Cardiac muscle cell (in vitro differentiated cells and primary cell): ENCODE results near the gene TCF3. TPM values are rescaled to one million over a fixed set of nuclear protein-coding genes. Genes with fewer than 3 reads are reported as not detected.

Experiments
- DNase-seq, 2 donors: peaks; one replicate each; pipeline versions ENCODE4 v3.0.0 to v3.0.0-alpha.2; 2010 to 2017; ENCODE audit warnings: low read depth in 1 of 2, low spot score in 1 of 2
- H3K27ac ChIP-seq: fragments of 200-600 bp; sonication (generic); 2 replicates; pipeline ENCODE4 v1.5.1; 2016
- H3K27me3 ChIP-seq: fragments of 200-600 bp; sonication (generic); 2 replicates; pipeline ENCODE4 v1.6.0; 2016; ENCODE audit warnings: control low read depth
- H3K36me3 ChIP-seq: fragments of 200-600 bp; sonication (generic); 2 replicates; pipeline ENCODE4 v1.5.1; 2016; ENCODE audit warnings: control low read depth
- H3K4me1 ChIP-seq: fragments of 200-600 bp; sonication (generic); 2 replicates; pipeline ENCODE4 v1.8.1; 2017; ENCODE audit warnings: low read depth, mild to moderate bottlenecking, mixed run types
- H3K4me3 ChIP-seq: fragments of 200-600 bp; sonication (generic); 2 replicates; pipeline ENCODE4 v1.5.1; 2016; ENCODE audit warnings: mild to moderate bottlenecking
- H3K9me3 ChIP-seq: fragments of 200-600 bp; sonication (generic); 2 replicates; pipeline ENCODE4 v1.5.1; 2017; ENCODE audit warnings: low read depth, mild to moderate bottlenecking, control low read depth
- polyA plus RNA-seq: library from polyadenylated mRNA; unstranded; fragments of >200 nt; fragmentation: Nextera tagmentation; extraction: Ambion mirVana; gene quantifications from 2 replicates; pipeline ENCODE4 v1.2.1, GENCODE V29; 2016
- total RNA-seq: library from RNA; depleted of rRNA; stranded (reverse); fragments of >200 nt; gene quantifications from 2 replicates; pipeline ENCODE4 v1.2.3, GENCODE V29; 2016
- TF ChIP-seq, protein P1 (sequence below): IDR thresholded peaks from 2 replicates; pipeline ENCODE4 v1.5.1; 2012; ENCODE audit warnings: low read depth, mild to moderate bottlenecking, low read length

TCF3 gene
- total and polyA plus RNA-seq, 2 experiments from 2014 or later = 110 to 281 TPM

DNA sequence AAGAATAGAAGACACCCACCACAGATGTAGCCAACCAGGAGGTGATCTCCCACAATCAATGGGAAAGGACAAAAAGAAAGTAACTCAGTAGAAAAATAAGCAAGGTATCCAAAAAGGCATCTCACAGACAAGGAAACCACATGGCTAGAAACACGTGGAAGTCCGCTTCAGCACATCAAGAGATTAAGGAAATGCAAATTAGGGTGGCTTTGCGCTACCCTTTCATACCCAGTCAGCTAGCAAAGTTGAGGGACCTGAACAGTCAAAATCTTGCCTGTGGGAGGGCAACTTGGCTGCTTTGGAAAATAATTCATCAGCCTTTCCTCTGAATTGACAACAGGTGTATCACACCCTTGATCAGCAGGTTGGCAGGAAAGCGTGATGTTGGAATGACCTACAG is 35.5 kb downstream of the TCF3 start:
- Histone ChIP-seq H3K27ac (peak overlapping the region; percentile 23), H3K9me3 (no peaks in the 10 kb centered on the region), H3K27me3 (no peaks in the 10 kb centered on the region), H3K36me3 (peaks cover 34% of the 10 kb centered on the region), H3K4me1 (no peaks in the 10 kb centered on the region), H3K4me3 (no peak overlapping the region)
- DNase-seq = no peak
- TF ChIP-seq, protein P1, sequence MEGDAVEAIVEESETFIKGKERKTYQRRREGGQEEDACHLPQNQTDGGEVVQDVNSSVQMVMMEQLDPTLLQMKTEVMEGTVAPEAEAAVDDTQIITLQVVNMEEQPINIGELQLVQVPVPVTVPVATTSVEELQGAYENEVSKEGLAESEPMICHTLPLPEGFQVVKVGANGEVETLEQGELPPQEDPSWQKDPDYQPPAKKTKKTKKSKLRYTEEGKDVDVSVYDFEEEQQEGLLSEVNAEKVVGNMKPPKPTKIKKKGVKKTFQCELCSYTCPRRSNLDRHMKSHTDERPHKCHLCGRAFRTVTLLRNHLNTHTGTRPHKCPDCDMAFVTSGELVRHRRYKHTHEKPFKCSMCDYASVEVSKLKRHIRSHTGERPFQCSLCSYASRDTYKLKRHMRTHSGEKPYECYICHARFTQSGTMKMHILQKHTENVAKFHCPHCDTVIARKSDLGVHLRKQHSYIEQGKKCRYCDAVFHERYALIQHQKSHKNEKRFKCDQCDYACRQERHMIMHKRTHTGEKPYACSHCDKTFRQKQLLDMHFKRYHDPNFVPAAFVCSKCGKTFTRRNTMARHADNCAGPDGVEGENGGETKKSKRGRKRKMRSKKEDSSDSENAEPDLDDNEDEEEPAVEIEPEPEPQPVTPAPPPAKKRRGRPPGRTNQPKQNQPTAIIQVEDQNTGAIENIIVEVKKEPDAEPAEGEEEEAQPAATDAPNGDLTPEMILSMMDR = no peak

DNA sequence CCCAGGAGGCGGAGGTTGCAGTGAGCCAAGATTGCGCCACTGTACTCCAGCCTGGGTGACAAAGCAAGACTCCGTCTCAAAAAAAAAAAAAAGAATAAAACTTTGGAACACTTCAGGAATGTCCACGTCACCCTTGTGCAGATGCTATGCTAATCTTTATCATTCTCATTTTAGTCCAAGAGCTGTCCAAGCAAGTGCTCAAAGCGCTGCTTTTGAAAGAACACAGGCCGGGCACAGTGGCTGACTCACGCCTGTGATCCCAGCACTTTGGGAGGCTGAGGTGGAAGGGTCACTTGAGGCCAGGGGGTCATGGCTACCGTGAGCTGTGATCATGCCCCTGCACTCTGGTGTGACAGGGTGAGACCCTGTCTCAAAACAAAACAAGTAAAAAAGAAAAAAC is 36.0 kb downstream of the TCF3 start:
- Histone ChIP-seq H3K4me3 (no peak overlapping the region), H3K36me3 (peaks cover 34% of the 10 kb centered on the region), H3K27me3 (no peaks in the 10 kb centered on the region), H3K4me1 (no peaks in the 10 kb centered on the region), H3K9me3 (no peaks in the 10 kb centered on the region), H3K27ac (no peak overlapping the region)
- TF ChIP-seq, protein P1 = no peak
- peak in 1 of 2 donors; percentile 82 for DNase-seq

DNA sequence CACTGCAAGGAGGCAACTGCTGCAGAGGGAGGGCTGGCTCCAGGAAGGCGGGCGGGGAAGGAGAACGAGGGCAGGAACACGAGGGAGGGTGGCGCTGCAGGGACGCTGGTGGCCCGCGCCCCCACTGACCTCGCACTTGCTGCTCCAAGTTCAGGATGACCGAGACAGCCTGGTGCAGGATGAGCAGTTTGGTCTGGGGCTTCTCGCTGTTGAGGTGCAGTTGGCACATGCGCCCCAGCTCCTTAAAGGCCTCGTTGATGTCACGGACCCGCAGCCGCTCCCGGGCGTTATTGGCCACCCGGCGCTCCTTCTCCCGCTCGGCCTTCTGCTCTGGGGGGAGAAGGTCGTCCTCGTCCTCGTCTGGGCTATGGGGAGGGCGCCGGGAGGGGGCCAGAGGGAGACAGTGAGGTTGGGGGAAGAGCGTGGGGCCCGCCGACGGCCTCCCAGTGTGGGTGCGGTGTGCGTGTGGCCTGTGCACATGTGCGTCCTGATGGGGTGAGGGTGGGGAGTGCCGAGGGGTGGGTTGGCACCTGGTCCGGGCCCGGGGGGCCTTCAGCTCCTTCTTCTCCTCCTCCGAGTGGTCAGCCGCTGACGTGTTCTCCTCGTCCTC is 37.2 kb downstream of the TCF3 start:
- Histone ChIP-seq H3K9me3 (no peaks in the 10 kb centered on the region), H3K36me3 (peaks cover 33% of the 10 kb centered on the region)
- TF ChIP-seq, protein P1 = no peak

DNA sequence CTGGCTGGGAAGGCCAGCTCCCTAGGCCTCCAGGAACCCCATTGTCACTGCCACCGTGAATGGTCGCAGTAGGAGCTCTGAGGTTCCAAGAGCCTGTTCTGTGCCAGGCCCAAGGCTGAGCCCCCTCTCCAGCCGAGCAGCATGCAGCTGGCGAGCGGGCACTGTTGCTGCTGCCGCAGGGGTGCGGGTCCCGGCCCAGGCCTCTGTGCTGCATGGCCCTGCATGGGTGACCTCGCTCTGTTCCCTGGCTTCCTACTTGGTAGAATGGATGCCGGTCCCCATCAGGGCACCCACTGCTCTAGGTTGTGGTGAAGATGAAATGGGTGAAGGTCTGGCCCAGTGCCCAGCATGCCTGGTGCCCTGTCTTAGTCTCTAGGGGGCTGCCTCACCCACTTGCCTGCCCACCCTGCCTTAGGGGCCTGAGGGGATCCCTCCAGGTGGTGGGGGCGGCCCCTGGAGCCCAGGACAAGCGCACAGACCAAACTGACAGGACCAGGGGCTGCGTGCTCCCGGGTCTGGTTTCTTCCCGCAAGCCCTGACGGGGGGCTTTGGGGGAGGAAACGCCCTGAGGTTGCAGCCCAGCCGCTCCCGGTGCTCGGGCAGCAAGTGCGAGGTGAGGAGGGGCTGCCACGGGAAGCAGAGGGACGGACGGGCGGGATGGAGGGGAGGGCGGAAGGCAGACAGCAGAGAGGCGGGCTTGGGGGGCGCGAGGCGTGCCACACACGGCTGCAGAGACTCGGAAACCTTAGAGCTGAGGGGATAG is 38.4 kb downstream of the TCF3 start:
- no peak overlapping the region for H3K4me3 ChIP-seq
- no peaks in the 10 kb centered on the region for H3K27me3 ChIP-seq
- H3K4me1 ChIP-seq = no peaks in the 10 kb centered on the region
- TF ChIP-seq, protein P1 = no peak
- peak overlapping the region; percentile 74 for H3K27ac ChIP-seq
- H3K36me3 ChIP-seq = peaks cover 32% of the 10 kb centered on the region
- no peaks in the 10 kb centered on the region for H3K9me3 ChIP-seq
- no peak for DNase-seq

More for the DNA sequence above, 37.2 kb downstream of the TCF3 start:
- DNase-seq = no peak
- Histone ChIP-seq H3K4me3 (no peak overlapping the region), H3K4me1 (no peaks in the 10 kb centered on the region), H3K27me3 (no peaks in the 10 kb centered on the region), H3K27ac (no peak overlapping the region)

DNA sequence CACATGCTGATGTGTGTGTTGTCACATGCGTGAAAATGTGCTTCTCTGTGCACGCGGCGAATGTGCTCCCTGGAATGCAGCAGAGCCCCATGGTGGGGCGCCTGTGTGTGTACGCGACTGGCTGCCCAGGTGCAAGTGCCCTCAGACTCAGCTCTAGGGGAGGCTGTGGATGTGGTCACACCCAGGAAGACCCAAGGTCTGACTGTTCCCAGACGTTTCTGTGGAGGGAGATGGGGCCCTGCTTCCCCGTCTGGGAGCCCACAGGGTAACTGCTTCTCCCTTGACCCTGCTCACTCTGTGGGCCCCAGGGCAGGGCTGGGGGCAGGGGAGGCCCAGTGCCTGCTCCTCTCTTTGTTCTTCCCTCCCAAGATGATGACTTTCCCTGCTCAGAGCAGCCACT is 39.3 kb downstream of the TCF3 start:
- Histone ChIP-seq H3K4me3 (no peak overlapping the region), H3K9me3 (no peaks in the 10 kb centered on the region), H3K27ac (peak overlapping the region; percentile 74), H3K36me3 (peaks cover 29% of the 10 kb centered on the region), H3K27me3 (no peaks in the 10 kb centered on the region), H3K4me1 (no peaks in the 10 kb centered on the region)
- peak in 1 of 2 donors; percentile 40 for DNase-seq
- TF ChIP-seq, protein P1 = no peak
